Transverse colon (tissue), 4 donors: Measurements from ENCODE around the gene WWP2.

Experiments
- CTCF ChIP-seq, 5 experiments: fragments of 200-600 bp in 3 of 5; fragments of 450-650 bp in 2 of 5; sonication (generic) in 3 of 5; IDR thresholded peaks; 1 replicate in 2 of 5; 2 replicates in 3 of 5; pipeline ENCODE4 v1.5.1; 2016 to 2017; ENCODE audit warnings: antibody characterized with exemption in 5 of 5, inconsistent platforms in 3 of 5, mild to moderate bottlenecking in 2 of 5, moderate library complexity in 1 of 5
- EP300 ChIP-seq: sonication (generic); formaldehyde crosslinking; IDR thresholded peaks from one replicate; pipeline ENCODE4 v1.6.1; 2017; ENCODE audit warnings: antibody characterized with exemption, low read depth
- POLR2A ChIP-seq: fragments of 450-650 bp; IDR thresholded peaks from one replicate; pipeline ENCODE4 v1.6.1; 2016; ENCODE audit warnings: antibody characterized with exemption, mild to moderate bottlenecking, moderate library complexity
- POLR2AphosphoS5 ChIP-seq, 3 donors: sonication (generic); formaldehyde crosslinking; IDR thresholded peaks; one replicate each; pipeline ENCODE4 v1.6.1; 2016; ENCODE audit warnings: antibody characterized with exemption in 3 of 3

- TF ChIP-seq POLR2A (no peak), CTCF (IDR thresholded peaks at IDR 0.05) (no peak), POLR2AphosphoS5 (IDR thresholded peaks at IDR 0.05) (no peak), EP300 (no peak)
Measured at GRCh38 chr16:69925311-69925710, 163.2 kb downstream of the WWP2 start.
